Parathyroid adenoma (tissue), 2 donors: ENCODE data around the gene NLRP8.
"Not testable (repeated sequence)": the region's sequence is repeated elsewhere in the genome, so short reads cannot be mapped to it uniquely, and the experiment has no call there.

Experiments used
- H2AFZ ChIP-seq: fragments of 300-600 bp; sonication (generic); one replicate; pipeline ENCODE4 v1.7.0; 2017; ENCODE audit warnings: antibody characterized with exemption, mild to moderate bottlenecking
- H3K27ac ChIP-seq: fragments of 300-600 bp; sonication (generic); one replicate; pipeline ENCODE4 v1.7.0; 2017
- H3K27me3 ChIP-seq: fragments of 300-600 bp; sonication (generic); one replicate; pipeline ENCODE4 v1.7.0; 2017; ENCODE audit warnings: low read length; ENCODE audit not compliant: control insufficient read depth, insufficient read depth
- H3K36me3 ChIP-seq: fragments of 300-600 bp; sonication (generic); one replicate; pipeline ENCODE4 v1.7.0; 2017; ENCODE audit warnings: low read length; ENCODE audit not compliant: control insufficient read depth, insufficient read depth
- H3K4me1 ChIP-seq: fragments of 300-600 bp; sonication (generic); one replicate; pipeline ENCODE4 v1.7.0; 2017; ENCODE audit warnings: control low read depth
- H3K4me2 ChIP-seq: fragments of 300-600 bp; sonication (generic); one replicate; pipeline ENCODE4 v1.7.0; 2017; ENCODE audit warnings: low read length
- H3K4me3 ChIP-seq: fragments of 300-600 bp; sonication (generic); one replicate; pipeline ENCODE4 v1.7.0; 2017; ENCODE audit warnings: low read depth, low read length
- H3K79me2 ChIP-seq: fragments of 300-600 bp; sonication (generic); one replicate; pipeline ENCODE4 v1.7.0; 2017; ENCODE audit warnings: control low read depth
- H3K9ac ChIP-seq: fragments of 300-600 bp; sonication (generic); one replicate; pipeline ENCODE4 v1.7.0; 2017; ENCODE audit warnings: mild to moderate bottlenecking
- H3K9me3 ChIP-seq: fragments of 300-600 bp; sonication (generic); one replicate; pipeline ENCODE4 v1.7.0; 2017; ENCODE audit warnings: low read length; ENCODE audit not compliant: control insufficient read depth
- CTCF ChIP-seq: fragments of 300-600 bp; sonication (generic); IDR thresholded peaks from one replicate; pipeline ENCODE4 v1.7.0; 2017; ENCODE audit warnings: antibody characterized with exemption, mild to moderate bottlenecking
- donor health status: primary hyperparathyroidism.

The NLRP8 gene

GRCh38 chr19:56015756-56016155, 68.1 kb downstream of the NLRP8 start:
- no peaks in the 10 kb centered on the region for H3K9me3 ChIP-seq
- no peaks in the 10 kb centered on the region for H3K27me3 ChIP-seq
- no peak overlapping the region for H3K9ac ChIP-seq
- TF ChIP-seq CTCF, result no peak
- H3K27ac ChIP-seq, result no peak overlapping the region
- no peak overlapping the region for H3K4me3 ChIP-seq
- no peaks in the 10 kb centered on the region for H3K36me3 ChIP-seq
- no peaks in the 10 kb centered on the region for H3K4me1 ChIP-seq
- no peaks in the 10 kb centered on the region for H3K79me2 ChIP-seq
- H2AFZ ChIP-seq, result no peak overlapping the region
- H3K4me2 ChIP-seq, result no peak overlapping the region

- H2AFZ ChIP-seq, H3K4me3 ChIP-seq, H3K79me2 ChIP-seq, H3K27me3 ChIP-seq, H3K4me1 ChIP-seq, H3K4me2 ChIP-seq, H3K9ac ChIP-seq, H3K27ac ChIP-seq, H3K9me3 ChIP-seq, H3K36me3 ChIP-seq: not testable (repeated sequence)
These were observed 71.7 kb downstream of the NLRP8 start for GRCh38 chr19:56019325-56019724.

GRCh38 chr19:56020355-56020975, 72.8 kb downstream of the NLRP8 start:
- H3K9ac ChIP-seq, result not testable (repeated sequence)

GRCh38 chr19:56026769-56027168, 79.1 kb downstream of the NLRP8 start:
- Histone ChIP-seq H3K79me2 (no peaks in the 10 kb centered on the region), H3K9me3 (no peaks in the 10 kb centered on the region)
- no peak for TF ChIP-seq CTCF

More at GRCh38 chr19:56020355-56020975, 72.8 kb downstream of the NLRP8 start:
- not testable (repeated sequence) for H3K27me3 ChIP-seq, H3K79me2 ChIP-seq, H3K36me3 ChIP-seq, H3K4me2 ChIP-seq, H3K4me3 ChIP-seq, H3K9me3 ChIP-seq, H2AFZ ChIP-seq, H3K27ac ChIP-seq, H3K4me1 ChIP-seq

More at GRCh38 chr19:56026769-56027168, 79.1 kb downstream of the NLRP8 start:
- no peak overlapping the region for H2AFZ ChIP-seq
- no peaks in the 10 kb centered on the region for H3K36me3 ChIP-seq
- no peaks in the 10 kb centered on the region for H3K27me3 ChIP-seq
- H3K4me3 ChIP-seq, result no peak overlapping the region
- H3K4me2 ChIP-seq, result no peak overlapping the region
- no peaks in the 10 kb centered on the region for H3K4me1 ChIP-seq
- H3K27ac ChIP-seq, result no peak overlapping the region
- no peak overlapping the region for H3K9ac ChIP-seq
